ENCODE measurements around the gene PRKCH. TPM values are rescaled to one million over a fixed set of nuclear protein-coding genes. Genes with fewer than 3 reads are reported as not detected.

The PRKCH gene
- total RNA-seq, 1 experiment from 2014 or later: 5.2 TPM

- H3K4me1 Mint-ChIP-seq: peaks cover 29 to 37% of the 10 kb centered on the region in 2 experiments
- Histone ChIP-seq H3K27ac (ENCODE audit: insufficient read length, low read depth, low read length) (no peak overlapping the region), H3K27me3 (ENCODE audit: insufficient read depth, low read length) (no peaks in the 10 kb centered on the region), H3K9me3 (ENCODE audit: control insufficient read depth, low read depth, low read length) (no peaks in the 10 kb centered on the region), H4K8ac (replicated peaks; ENCODE audit: insufficient read length, low read depth, low read length) (no peak overlapping the region), H2BK20ac (ENCODE audit: low read depth, low read length, poor library complexity, severe bottlenecking) (no peak overlapping the region), H3K79me1 (ENCODE audit: insufficient read depth, low read depth, low read length, poor library complexity, severe bottlenecking) (no peaks in the 10 kb centered on the region), H3K4me1 (ENCODE audit: insufficient read depth, low read length) (no peaks in the 10 kb centered on the region; the same call in 1 of the 2 replicates), H3K4ac (ENCODE audit: low read depth, low read length) (no peak overlapping the region), H3T11ph (ENCODE audit: low read length) (no peak overlapping the region), H3K18ac (ENCODE audit: insufficient read length, low read depth, low read length) (no peak overlapping the region), H2BK120ac (ENCODE audit: low read depth, low read length, poor library complexity, severe bottlenecking) (no peak overlapping the region), H2AFZ (ENCODE audit: low read length) (no peak overlapping the region), H2BK15ac (ENCODE audit: low read depth, low read length) (no peak overlapping the region), H4K20me1 (ENCODE audit: control insufficient read depth, insufficient read depth, insufficient read length) (no peaks in the 10 kb centered on the region), H3K79me2 (ENCODE audit: insufficient read depth, low read length) (no peaks in the 10 kb centered on the region), H4K5ac (ENCODE audit: insufficient read length, low read depth, low read length) (no peak overlapping the region), H3K14ac (ENCODE audit: insufficient read depth, low read length) (no peak overlapping the region), H2BK5ac (ENCODE audit: insufficient read length, low read length) (no peak overlapping the region), H4K91ac (ENCODE audit: insufficient read length, low read depth, low read length) (no peak overlapping the region), H2AK5ac (ENCODE audit: insufficient read length, low read length) (no peak overlapping the region), H3K56ac (ENCODE audit: insufficient read length, low read depth, low read length) (no peak overlapping the region), H3K23ac (ENCODE audit: insufficient read length, low read depth, low read length) (no peak overlapping the region), H2BK12ac (ENCODE audit: insufficient read length, low read depth, low read length) (no peak overlapping the region), H3K23me2 (ENCODE audit: insufficient read length, low read depth, low read length, poor library complexity, severe bottlenecking) (no peaks in the 10 kb centered on the region), H3K9ac (ENCODE audit: extremely low read depth, insufficient read length, low read length) (no peak overlapping the region), H3K4me2 (ENCODE audit: insufficient read depth, insufficient read length, low read length) (no peak overlapping the region)
- DNase-seq: peak; percentile 44
- H3K27ac Mint-ChIP-seq: peak overlapping the region in 1 of 3 experiments; percentile 20; a peak in 1 of 7 replicates
- no peaks in the 10 kb centered on the region; a peak in 1 of 5 replicates for H3K9me3 Mint-ChIP-seq
- peaks cover 8% of the 10 kb centered on the region for H3K27me3 Mint-ChIP-seq (ENCODE audit: low read depth)
- no peak overlapping the region; a peak in 1 of 5 replicates for H3K4me3 Mint-ChIP-seq
- no peak for TF ChIP-seq CTCF (conservative IDR thresholded peaks at IDR 0.05)
- no CpG with 5 or more reads among the region's 8 CpGs for whole genome bisulfite sequencing (ENCODE audit: extremely low coverage, insufficient read length, low lambda C conversion rate)
- peaks cover 0 to 3% (median 0%) of the 10 kb centered on the region in 3 experiments; a peak in 1 of 7 replicates for H3K36me3 Mint-ChIP-seq (ENCODE audit: insufficient read depth in 1 of 3, low read depth in 3 of 3)
Observed at GRCh38 chr14:61561657-61562276, 240.4 kb downstream of the PRKCH start.
